Activated CD4-positive, alpha-beta T cell treated with anti-CD3 and anti-CD28 coated beads for 48 hours (primary cell): ENCODE data around the gene MTFMT.
"Not testable (repeated sequence)": the region's sequence is repeated elsewhere in the genome, so short reads cannot be mapped to it uniquely, and the experiment has no call there.

Experiments
- DNase-seq: peaks from one replicate; pipeline ENCODE4 v3.0.0-alpha.2; 2020

MTFMT gene

DNA sequence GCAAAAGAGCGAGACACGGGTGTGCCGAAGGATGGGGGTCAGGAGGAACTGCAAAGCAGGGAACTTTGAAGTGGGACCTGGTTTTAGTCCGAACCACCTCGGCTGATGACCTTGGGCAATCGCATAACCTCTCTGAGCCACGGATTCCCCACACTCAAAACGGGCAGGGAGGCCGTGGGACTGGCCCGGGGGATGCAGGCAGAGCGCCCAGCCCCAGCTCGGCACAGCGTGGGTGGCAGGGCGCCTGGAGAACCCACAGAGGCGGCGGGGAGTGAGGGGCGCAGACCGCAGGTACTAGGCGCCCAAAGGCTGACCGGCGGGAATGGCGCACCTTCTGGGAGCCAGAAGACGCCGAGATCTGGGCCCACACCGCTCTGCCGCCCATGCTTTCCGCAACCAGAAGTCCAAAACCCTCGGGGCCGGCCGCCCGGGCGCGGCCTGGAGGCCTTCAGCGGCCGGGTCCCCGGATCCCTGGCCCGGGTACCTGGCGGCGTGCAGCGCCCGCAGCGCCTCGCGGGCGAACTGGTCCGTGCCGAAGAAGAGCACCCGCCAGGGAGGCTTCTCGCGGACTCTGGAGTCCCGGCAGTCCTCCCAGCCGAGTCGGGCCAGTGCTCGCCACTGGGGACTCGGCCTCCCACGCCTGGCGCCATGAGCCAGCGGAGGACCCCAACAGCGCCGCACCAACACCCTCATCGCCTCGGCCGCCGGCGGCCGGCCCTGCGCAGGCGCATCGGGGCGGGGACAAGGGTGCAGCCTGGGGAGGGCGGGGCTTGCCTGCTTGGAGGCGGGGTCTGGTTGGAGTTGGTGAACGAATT is at the start of gene MTFMT:
Gene MTFMT (minus strand): TSS at position 719 of the 815 bp plus-strand sequence. CDS start 26 bp downstream, at position 693.
- DNase-seq: peak; percentile 96

DNA sequence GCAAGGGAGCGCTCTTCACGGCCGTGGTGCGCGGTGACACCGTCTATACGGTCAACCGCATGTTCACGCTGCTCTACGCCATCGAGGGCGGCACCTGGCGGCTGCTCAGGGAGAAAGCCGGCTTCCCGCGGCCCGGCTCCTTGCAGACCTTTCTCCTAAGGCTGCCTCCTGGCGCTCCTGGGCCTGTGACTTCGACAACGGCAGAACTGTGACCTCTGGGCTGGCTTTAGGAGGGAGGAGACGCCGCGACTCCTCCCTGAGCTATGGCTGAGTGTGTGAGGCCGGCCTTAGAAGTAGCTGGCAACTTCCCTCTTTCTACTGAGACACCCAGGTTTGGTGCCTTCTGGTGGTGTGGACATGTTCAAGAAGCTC is 48.5 kb upstream of the MTFMT start:
- peak; percentile 75 for DNase-seq

DNA sequence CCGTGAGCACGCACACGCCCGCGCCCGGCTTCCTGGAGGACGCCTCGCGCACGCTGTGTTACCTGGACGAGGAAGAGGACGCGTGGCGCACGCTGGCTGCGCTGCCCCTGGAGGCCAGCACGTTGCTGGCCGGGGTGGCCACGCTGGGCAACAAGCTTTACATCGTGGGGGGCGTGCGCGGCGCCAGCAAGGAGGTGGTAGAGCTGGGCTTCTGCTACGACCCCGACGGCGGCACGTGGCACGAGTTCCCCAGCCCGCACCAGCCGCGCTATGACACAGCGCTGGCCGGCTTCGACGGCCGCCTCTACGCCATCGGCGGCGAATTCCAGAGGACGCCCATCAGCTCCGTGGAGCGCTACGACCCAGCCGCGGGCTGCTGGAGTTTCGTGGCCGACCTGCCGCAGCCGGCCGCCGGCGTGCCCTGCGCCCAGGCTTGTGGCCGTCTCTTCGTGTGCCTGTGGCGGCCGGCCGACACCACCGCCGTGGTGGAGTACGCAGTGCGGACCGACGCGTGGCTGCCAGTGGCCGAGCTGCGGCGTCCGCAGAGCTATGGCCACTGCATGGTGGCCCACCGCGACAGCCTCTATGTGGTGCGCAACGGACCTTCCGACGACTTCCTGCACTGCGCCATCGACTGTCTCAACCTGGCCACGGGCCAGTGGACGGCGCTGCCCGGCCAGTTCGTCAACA is 48.0 kb upstream of the MTFMT start:
- DNase-seq: no peak

DNA sequence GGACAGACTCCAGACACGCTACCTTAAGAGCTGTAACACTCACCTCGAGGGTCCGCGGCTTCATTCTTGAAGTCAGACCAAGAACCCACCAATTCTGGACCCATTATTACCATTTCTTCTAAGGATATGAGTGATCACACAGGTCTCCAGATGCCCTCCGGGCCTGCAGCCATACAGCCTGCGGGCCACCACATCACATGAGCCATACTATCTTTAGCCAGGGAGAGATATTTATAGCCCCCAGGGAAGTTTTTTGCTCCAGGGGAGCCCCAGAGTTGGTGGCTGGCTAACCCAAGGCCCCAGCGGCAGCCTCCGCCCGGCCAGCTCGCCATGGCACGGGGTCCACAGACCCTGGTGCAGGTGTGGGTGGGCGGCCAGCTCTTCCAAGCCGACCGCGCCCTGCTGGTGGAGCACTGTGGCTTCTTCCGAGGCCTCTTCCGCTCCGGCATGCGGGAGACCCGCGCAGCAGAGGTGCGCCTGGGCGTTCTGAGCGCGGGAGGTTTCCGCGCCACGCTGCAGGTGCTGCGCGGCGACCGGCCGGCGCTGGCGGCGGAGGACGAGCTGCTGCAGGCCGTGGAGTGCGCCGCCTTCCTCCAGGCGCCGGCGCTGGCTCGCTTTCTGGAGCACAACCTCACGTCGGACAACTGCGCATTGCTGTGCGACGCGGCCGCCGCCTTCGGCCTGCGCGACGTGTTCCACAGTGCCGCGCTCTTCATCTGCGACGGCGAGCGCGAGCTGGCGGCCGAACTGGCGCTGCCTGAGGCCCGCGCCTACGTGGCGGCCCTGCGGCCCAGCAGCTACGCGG is 47.2 kb upstream of the MTFMT start, which contains the start of gene KBTBD13:
Gene KBTBD13 (plus strand): TSS at position 261 of the 805 bp plus-strand sequence. CDS start 70 bp downstream, at position 331.
- no peak for DNase-seq

DNA sequence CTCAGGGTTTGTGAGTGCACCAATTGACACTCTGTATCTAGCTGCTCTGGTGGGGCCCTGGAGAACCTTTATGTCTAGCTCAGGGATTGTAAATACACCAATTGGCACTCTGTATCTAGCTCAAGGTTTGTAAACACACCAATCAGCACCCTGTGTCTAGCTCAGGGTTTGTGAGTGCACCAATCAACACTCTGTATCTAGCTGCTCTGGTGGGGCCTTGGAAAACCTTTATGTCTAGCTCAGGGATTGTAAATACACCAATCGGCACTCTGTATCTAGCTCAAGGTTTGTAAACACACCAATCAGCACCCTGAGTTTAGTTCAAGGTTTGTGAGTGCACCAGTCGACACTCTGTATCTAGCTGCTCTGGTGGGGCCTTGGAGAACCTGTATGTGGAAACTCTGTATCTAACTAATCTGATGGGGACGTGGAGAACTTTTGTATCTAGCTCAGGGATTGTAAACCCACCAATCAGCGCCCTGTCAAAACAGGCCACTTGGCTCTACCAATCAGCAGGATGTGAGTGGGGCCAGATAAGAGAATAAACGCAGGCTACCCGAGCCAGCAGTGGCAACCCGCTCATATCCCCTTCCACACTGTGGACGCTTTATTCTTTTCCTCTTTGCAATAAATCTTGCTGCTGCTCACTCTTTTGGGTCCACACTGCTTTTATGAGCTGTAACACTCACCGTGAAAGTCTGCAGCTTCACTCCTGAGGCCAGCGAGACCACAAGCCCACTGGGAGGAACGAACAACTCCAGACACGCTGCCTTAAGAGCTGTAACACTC is 46.4 kb upstream of the MTFMT start:
- not testable (repeated sequence) for DNase-seq

DNA sequence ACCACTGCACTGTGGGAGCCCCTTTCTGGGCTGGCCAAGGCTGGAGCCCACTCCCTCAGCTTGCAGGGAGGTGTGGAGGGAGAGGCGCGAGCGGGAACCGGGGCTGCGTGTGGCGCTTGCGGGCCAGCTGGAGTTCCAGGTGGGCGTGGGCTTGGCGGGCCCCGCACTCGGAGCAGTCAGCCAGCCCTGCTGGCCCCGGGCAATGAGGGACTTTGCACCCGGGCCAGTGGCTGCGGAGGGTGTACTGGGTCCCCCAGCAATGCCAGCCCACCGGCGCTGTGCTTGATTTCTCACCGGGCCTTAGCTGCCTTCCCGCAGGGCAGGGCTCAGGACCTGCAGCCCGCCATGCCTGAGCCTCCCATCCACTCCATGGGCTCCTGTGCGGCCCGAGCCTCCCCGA is 45.5 kb upstream of the MTFMT start:
- DNase-seq: not testable (repeated sequence)

DNA sequence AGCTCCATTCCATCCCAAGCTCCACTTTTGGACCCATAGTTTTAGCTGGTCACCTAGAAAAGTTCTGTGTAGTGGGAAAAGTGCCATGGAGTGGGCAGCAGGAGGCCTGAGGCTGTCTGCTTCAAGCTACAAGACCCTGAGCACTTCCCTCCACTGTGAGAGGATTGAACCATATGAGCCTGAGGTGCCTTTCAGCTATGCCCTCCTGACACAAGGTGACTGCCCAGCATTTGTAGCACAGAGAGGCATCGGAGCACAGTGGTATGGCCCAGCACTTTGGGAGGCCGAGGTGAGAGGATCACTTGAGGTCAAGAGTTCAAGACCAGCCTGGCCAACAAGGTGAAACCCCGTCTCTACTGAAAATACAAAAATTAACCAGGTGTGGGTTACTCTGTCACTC is 43.2 kb upstream of the MTFMT start:
- no peak for DNase-seq

DNA sequence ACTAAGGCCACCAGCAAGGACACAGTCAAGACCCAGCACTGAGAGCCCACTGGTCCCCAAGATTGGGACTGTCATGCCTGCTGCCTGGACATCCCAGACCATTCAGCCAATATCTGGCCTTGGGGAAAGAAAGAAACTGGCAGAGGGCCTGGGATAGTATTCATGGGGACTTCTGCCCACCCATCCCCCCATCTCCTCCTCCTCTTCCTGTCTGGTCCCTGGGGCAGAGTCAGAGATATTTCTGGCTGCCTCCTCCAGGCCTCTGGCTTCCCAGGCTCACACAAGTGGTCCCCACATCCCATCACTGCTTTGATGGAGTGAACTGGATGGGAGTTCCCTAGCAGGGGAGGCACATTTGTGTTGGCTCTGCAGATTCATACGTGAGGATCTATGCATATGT is 42.6 kb upstream of the MTFMT start:
- no peak for DNase-seq

DNA sequence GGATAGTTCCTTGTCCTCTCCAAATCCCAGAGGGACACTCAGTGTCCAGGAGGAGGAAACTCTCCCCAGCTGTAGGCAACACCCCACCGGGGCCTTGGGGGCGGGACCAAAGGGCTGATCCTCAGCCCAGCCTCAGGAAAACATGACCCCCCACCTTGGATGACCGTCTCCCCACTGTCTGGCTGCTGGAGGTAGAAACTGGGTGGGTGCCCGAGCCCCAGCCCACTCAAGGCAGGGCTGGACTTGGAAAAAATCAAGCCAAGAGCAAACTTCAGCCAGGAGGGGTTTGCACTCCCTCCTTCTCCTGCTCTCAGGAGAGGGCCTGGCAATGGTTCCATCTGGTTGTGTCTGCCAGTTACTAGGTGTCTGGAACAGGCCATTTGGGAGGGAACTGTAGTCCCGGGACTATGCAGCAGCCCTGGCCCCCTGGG is 42.0 kb upstream of the MTFMT start:
- no peak for DNase-seq

DNA sequence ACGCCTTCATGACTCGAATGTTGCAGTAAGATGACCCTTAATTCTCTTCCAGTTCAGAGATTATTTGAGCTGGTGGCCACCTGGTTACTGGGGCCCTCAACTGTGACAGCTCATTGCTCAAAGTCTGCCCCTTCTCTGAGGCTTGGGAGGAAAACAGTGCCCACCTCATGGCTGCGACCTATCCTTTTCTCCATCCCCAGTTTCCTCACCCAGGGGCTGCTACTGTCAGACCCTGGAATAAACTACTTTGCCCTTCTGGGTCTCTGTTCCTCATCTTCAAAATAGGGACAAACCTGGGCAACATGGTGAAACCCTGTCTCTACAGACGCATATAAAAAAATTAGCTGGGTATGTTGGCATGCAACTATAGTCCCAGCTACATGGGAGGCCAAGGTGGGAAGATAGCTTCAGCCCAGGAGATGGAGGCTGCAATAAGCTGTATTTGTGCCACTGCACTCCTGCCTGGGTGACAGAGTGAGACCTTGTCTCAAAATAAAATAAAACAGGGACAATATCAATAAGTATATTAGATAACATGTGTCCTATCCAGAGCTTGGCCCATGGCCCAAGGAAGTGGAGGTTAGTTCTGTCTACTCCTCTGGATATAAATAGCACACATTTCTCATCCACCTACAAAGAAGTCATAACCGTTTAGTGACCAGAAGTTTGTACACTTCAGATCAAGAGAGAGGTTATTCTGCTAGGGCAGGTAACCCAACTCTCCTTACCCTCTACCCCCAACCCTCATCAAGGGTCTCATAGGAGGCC is 40.5 kb upstream of the MTFMT start:
- no peak for DNase-seq

DNA sequence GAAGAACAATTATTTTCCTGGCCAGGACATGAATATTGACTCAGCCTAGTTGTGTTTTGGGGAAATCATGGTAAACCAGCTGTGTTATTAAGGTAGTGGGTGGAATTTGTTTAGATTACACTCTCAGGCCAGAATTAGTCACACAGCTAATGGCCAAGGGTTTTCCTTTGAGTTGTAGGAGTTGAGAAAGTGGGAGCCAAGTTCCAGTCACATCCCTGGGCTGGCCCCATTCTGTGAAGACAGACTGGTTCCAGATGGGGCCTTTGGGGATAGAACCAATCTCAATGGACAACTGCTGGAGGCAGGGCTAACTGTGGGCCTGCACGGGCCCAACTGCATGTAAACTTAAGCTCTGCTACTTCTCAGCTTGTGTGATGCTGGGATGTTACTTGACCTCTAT is 39.7 kb upstream of the MTFMT start:
- no peak for DNase-seq

DNA sequence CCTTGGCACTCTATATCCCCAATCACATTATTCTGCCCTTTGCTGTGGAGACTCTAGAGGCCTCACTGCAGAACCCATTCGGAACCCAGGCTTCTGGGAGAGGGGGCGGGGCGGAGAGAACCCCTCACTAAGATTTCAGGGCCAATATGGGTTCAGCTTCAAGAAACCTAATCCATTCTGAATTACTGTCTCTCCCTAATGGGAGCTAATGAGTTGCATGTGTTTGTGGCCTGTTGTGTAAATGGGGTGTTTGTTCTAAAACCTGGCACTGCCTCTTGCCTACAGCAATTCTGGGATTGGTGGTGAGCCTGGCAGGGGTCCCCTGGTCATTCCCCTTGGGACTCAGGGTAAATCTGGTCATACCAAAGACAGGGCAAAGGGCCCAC is 39.0 kb upstream of the MTFMT start:
- no peak for DNase-seq

DNA sequence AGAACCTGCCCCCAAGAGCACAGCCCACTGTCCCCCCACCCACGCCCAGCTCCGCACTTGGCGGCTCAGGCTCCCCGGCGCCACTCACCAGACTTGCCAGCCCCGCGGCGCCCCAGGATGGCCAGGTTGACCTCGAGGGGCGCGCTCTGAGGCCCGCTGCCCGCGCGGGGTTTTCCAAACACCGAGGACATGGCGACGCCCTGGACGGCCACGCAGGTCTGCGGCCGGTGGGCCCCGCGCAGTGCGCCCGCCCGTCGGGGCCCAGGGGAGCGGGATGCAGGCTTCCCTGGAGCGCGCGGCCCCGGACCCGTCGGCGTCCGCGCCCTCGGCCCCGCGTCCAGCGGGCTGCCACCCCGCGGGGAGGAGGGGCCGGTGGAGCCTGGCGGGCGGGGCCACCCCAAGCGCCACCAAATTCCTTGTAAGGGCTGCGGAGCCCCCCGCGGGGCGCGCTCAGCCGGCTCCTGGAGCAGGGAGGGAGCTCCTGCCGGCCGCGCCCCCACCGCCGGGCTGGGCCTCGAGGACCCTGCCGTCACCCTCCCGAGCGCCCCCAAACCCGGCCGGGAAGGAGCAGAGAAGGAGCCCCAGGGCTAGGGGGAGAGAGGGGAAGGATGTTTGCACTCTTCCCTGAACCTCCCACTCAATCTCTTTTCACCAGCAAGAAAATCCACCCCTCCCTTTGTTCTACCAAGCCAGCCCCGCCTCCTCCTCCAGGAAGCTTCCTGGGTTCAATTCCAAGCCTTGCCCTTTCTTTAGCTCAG is 38.4 kb upstream of the MTFMT start, which contains the start of gene RASL12:
Gene RASL12 (minus strand): TSS at position 347 of the 758 bp plus-strand sequence. CDS start 156 bp downstream, at position 191.
- DNase-seq: no peak

DNA sequence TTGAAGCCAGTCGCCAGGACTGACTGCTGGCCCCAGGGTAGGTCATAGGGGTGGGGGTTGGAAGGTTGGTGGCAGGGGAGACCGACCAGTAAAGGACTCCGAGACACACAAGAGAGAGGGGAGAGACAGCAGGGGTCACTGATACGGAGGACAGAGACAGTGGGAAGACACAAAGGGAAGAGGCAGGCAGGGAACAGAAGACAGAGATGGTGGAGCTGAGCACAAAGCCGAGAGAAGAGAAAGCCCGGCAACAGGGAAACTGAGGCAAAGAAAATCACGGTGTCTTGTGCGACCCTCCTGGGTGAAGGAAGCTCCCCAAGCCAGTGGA is 37.8 kb upstream of the MTFMT start:
- DNase-seq: no peak

DNA sequence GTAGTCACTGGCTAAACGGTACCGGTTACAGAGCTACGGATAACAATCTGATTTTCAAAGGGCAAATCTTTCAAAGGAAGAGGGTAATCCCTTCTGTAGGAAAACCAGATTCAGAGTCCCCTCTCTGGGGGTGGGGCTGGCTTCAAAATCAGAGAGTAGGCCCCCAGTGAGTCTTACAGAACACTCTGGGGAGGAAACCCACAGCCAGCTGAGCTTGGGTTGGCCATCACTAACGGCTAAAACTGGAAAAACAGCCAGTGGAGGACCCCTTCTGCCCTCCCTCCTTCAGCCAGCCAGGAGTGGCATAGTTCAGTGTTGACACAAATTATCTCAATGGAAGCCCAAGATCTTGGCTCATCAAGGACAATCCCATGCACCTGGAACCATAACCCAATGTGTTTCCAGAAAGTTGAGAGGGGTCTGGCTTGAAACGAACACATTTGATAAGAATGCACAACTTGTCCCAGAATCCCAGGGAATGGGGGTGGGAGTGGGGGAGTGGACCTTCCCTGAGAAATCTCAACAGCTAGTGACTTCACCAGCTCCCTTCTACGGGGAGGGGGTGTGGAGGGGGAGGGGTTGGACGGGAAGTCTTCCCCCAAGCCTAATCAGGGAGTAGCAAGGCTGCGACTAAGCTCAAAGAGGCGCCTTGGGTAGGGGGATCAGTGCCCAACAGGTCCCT is 37.3 kb upstream of the MTFMT start:
- no peak for DNase-seq

DNA sequence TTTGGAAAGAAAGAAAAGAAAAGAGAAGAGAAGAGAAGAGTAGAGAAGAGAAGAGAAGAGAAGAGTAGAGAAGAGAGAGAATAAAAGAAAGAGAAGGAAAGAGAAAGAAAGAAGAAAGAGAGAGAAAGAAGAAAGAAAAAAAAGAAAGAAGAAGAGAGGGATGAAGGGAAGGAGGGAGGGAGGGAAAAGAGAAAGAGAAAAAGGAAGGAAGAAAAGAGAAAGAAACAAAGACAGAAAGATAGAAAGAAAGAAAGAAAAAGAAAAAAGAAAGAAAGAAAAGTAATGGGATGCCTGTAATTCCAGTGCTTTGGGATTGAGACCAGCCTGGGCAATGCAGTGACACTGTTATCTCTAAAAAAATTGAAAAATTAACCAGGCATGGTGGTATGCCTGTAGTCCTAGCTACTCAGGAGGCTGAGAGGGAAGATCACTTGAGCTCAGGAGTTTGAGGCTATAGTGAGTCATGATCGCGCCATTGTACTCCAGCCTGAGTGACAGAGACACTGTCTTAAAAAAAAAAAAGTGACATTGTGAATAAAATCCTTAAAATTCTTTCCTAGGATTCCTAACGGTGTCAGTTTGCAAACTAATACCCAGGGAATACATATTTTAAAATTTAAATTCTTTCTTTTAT is 36.7 kb upstream of the MTFMT start:
- no peak for DNase-seq

DNA sequence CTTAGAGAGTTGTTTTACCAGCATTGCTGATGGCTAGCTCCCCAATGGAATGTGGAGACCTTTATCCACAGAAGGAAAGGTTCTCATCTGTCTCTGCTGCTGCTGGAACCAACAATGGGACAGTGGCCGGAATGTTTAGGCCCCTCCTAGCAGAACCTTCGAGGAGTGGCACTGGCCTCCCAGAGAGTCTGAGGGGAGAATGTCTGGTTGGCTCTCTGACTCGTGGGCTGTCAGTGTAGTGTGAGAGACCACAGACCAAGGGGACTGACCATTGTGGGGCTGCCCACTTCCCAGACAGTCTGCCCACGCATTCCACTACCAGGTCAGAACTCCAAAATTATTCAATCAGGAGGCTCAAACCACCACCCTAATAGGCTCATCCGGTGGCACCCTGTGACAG is 33.3 kb upstream of the MTFMT start:
- DNase-seq: no peak

DNA sequence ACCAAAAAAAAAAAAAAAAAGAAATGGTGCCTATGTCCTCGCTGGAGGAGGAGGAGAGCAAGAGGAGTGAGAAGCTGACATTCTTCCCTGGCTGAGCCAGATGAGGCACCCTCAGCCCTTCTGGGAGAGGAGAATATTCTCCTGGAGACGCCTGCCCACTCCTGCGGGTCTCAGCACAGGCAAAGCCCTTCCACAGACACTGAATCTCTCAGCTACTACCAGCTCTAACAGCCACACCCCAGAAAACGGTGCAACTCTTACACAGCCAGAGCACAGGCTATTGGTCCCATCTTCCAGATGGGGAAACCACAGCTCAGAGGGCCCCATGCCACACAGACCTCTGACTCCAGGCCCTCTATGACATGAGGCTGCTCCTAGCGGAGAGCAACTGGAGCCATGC is 32.6 kb upstream of the MTFMT start:
- no peak for DNase-seq

DNA sequence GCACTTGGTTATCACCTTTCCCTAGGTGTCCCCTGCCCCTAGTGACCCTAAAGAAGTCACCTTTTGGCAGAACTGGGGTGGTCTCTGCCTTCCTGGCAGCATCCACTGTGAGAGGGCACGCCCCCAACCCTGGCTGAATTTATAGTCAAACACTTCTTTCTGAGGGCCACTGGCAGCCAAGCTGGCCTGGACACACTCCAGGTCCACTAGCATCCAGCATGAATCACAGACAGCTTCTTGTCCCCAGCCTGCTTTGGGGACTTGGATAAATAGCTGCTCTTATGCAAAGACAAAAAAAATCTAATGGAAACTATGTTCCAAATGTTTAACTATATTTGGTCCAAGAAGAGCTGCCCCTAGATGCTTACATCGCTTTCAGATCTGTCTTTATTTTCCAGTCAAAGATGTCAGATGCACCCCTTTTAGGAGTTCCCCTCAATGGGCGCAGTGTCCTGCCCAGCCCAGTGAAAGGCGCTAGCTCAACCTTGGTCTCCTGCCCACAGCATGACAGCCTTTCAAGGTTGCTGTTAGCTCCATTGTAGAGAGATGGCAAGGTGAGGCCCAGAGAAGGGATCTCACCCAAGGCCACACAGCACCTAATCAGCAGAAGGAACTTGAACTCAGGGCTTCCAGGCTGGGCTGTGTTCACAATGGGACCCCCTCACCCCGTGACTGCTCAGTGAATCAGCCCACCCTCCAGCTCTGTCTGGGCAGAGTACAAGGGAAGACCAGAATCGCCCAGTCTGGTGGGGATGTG is 31.4 kb upstream of the MTFMT start:
- DNase-seq: no peak
